HG02943 (cell line): ENCODE results near the gene SIRT1.
"Not testable (repeated sequence)": the region's sequence is repeated elsewhere in the genome, so short reads cannot be mapped to it uniquely, and the experiment has no call there.

ENCODE experiments used
- ATAC-seq: cut with Tn5 transposase; IDR thresholded peaks from one replicate; pipeline ENCODE4 v1.9.1; 2021; ENCODE audit warnings: mild to moderate bottlenecking, low read depth, moderate library complexity; ENCODE audit not compliant: unreplicated experiment

SIRT1 gene

DNA sequence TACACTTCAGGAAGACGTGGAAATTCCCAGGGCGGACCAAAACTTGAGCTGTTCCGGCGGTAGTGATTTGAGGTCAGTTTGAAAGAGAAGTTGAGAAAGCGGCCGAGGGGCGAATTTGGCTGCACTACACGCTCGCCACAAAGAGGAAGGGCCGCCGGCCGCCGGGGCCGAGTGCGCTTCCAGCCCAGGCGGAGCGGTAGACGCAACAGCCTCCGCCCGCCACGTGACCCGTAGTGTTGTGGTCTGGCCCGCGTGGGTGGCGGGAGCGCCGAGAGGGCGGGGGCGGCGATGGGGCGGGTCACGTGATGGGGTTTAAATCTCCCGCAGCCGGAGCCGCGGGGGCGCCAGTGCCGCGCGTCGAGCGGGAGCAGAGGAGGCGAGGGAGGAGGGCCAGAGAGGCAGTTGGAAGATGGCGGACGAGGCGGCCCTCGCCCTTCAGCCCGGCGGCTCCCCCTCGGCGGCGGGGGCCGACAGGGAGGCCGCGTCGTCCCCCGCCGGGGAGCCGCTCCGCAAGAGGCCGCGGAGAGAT lies at the start of gene SIRT1:
Gene SIRT1, plus strand, starts transcription at position 344 of the 529 bp plus-strand sequence. Its CDS starts 66 bp downstream, at position 410.
- ATAC-seq = peak; percentile 76

DNA sequence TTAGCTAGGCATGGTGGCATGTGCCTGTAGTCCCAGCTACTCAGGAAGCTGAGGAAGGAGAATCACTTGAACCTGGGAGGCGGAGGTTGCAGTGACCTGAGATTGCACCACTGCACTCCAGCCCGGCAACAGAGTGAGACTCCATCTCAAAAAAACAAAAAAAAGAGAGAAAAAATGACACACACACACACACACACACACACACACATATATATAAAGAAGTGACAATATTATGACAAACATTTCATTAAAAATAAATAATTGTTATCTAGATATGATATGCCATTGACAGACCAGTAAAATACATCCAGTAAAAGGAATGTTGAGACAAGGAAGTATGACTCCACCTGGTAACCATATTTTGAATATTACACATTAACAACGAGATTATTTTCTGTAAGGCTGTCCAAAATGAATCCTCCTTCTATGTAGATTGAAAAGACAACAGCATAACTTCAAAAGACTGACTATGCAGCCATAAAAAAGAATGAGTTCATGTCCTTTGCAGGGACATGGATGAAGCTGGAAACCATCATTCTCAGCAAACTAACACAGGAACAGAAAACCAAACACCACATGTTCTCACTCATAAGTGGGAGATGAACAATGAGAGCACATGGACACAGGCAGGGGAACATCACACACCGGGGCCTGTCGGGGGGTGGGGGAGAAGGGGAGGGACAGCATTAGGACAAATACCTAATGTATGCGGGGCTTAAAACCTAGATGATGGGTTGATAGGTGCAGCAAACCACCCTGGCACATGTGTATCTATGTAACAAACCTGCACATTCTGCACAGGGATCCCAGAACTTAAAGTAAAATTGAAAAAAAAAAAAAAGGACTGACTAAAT lies 48.7 kb upstream of the SIRT1 start:
- ATAC-seq = not testable (repeated sequence)

DNA sequence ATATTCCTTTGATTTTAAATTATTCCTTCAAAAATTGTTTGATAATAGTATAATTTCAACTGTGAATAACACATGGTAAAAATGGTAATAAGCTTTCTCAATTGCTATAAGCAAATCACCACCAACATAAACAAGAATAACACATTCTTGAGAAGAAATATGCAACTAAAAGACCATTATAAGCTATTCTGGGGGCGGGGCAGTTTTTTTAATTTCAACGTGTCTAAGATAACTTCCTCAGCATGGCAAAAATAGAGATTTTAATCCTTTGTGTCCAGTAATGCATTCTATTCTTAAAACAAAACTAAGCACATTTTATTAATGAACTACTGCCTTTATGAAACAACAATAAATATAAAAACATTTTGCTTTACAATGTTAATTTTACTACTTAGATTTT lies 48.0 kb upstream of the SIRT1 start:
- ATAC-seq = no peak

DNA sequence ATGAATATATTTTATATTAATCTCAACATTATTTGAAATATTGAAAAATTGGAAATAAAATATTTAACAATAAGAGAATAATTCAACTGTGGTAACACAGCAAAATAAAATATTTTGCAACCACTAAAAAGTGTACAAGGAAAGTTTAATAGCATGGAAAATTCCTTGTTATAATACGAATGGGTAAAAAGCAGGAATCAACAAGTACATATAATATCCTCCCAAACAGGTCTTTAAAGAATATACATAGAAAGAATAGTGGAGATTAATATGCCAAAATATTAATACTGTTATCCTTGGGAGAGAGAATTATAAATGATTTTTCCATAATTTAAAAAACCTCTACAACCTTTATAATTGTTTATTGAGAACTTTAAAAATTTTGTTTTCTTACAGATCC lies 47.5 kb upstream of the SIRT1 start:
- no peak for ATAC-seq

DNA sequence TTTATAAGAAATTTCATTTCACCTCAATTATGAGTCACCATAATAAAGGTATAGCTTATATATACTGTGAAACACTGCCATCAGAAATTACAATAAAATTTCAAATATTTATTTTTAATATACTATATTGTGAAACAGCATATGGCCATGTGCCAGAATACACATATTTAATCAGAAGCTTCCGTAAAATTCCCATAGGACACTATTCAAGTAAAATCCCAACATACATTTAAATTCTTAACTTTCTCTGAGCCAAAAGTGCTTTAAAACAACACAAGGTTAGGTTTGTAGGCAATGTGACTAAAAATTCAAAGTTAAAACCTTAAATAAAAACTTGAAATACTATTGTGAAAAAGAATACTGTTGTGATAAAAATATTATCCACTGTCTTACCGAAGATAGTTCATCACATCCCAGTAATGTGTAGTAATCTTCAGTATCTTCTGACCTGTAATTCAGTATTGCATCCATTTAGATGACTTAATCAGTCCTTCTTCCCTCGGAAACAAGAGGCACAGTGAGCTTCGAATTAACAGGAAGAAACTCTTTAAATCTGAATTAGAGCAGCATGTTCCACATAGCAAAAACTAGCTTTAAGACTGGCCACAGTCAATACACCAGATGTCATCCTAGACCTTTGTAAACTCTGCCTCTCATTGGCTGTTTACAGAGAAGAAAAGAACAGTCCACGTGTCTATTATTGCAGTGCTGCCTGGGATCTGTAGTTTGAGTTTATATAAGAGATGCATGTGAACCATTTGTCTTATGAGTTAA lies 46.7 kb upstream of the SIRT1 start, which contains the start of gene DNAJC12:
Gene DNAJC12, minus strand, starts transcription at position 648 of the 774 bp plus-strand sequence. Its CDS starts 177 bp downstream, at position 471.
- ATAC-seq = no peak

DNA sequence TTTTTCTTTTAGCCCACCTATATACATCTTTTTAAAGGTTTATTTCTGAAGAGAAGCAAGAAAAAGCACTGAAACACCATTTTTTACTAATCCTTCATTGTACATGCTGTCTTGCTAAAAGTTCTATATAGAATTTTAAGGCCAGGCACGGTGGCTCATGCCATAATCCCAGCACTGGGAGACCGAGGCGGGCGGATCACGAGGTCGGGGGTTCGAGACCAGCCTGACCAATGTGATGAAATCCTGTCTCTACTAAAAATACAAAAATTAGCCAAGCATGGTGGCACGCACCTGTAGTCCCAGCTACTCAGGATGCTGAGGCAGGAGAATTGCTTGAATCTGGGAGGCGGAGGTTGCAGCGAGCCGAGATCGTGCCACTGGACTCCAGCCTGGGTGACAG lies 44.9 kb upstream of the SIRT1 start:
- ATAC-seq = not testable (repeated sequence)

DNA sequence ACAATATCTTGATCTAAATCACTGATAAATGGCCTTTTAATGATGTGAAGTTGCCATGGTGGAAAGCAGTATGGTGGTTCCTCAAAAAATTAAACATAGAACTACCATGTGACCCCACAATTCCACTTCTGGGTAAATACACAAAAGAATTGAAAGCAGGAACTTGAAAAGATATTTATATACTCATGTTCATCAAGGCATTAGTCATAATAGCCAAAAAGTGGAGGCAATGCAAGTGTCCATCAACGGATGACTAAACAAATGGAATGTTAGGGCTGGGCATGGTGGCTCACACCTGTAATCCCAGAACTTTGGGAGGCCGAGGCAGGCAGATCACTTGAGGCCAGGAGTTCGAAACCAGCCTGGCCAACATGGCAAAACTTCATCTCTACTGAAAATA lies 44.5 kb upstream of the SIRT1 start:
- no peak for ATAC-seq

DNA sequence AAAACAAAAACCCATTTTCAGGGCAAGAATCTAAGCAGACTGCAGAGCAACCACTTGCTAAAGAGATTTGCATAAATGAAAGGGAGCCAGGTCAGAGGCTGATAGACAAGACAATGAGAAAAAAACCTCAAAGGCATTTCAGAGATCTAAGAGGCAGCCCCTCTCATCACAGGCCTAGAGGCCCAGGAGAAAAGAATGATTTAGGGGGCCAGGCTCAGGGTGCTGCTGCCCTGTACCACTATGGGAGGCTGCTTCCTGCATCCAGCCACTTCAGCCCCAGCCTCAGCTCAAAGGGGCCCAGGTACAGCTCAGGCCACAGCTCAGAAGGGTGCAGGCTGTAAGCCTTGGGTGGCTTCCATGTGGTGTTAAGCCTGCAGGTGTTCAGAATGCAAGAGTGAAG lies 42.7 kb upstream of the SIRT1 start:
- no peak for ATAC-seq

DNA sequence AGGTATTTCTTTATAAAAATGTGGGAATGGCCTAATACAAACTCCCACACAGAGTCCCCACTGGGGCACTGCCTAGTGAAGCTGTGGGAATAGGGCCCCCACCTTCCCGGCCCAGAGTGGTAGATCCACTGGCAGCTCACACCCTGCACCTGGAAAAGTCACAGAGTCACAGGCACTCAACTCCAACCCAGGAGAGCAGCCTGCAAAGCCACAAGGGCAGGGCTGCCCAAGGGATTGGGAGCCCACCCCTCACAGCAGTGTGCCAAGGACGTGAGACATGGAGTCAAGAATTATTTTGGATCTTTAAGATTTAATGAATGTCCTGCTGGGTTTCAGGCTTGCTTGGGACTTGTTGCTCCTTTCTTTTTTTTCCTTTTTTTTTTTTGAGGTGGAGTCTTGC lies 41.2 kb upstream of the SIRT1 start:
- ATAC-seq = no peak

DNA sequence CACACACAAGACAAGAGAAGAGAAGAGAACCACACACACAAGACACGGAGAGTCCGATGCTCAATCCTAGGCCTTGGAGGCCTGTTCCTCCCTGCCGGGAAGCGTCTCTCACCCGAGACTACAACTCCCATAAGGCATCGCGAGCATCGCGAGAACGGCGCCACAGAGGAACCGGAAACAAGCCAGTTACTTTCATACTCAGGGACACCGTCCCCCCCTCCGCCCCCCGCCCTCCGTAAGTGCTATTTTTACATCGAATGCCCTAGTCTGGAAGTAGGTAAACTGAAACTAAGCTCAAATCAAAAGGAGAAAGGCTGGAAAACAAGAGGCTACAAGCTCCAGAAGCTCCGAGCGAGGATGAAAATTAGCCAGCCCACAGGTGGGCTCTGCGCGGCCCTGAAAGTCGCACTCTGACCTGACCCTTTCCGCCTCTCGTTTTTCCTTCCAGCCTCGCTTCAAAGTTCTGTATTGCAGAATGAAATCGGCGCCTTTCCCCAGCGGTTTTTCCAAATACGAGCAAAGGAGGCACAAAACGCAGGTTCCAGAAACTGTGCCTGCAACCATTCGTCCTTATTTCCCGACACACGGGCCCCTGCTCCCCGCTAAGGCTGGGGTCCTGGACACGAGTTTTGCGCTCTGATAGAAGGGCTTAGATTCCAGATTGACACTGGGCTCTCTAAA lies 35.0 kb upstream of the SIRT1 start:
- peak; percentile 98 for ATAC-seq

DNA sequence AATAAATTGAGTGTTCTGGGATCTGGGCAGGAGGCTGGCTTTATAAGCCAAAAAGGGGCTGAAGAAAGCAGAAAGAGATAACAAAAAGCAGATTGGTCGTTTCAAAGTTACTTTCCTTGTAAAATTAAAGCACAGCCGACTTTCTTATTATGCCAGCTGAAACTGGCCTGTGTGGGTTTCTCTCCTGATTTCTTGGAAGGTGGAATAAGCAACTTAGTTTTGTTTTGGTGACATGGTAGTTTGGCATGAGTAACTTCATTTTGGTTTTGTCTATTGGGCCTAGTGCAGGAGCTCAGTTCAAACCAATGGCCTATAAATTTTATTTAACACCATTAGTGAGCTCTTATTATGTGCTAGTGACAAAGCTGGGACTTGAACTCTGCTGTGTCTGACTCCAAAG lies 33.3 kb upstream of the SIRT1 start:
- ATAC-seq = no peak

DNA sequence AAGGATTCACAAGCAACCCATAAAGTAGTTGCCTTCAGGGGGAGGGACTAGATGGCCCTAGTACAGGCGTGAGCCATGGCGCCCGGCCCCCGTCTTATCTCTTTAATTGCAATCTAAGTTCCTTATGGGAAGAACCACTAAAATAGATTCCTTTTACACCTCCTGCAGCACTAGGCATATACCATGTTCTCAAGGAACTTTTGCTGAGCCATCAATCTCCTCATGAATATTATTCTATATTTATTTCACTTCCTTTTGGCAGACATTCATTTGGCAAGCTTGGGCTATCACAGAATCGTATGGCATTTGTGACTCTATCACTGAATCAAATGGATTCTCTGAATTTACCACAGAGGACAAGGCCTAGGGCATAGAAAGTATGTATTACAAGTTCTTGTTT lies 31.7 kb upstream of the SIRT1 start:
- ATAC-seq = no peak

DNA sequence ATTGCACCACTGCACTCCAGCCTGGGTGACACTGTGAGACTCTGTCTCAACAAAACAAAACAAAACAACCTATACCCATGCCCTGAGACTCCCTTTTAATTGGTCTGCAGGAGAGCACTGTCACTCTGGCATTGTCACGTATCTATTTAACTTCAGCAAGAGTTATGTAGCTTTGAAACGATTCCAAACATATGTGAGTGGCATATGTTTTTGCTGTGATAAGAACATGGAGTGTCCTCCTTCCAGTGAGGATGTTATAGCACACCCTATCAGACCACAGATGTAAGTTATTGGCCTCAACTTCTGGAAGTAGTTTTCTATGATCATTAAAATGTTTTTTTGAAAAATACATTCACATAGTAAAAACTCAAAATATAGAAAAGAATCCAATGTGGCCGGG lies 30.9 kb upstream of the SIRT1 start:
- ATAC-seq = no peak

DNA sequence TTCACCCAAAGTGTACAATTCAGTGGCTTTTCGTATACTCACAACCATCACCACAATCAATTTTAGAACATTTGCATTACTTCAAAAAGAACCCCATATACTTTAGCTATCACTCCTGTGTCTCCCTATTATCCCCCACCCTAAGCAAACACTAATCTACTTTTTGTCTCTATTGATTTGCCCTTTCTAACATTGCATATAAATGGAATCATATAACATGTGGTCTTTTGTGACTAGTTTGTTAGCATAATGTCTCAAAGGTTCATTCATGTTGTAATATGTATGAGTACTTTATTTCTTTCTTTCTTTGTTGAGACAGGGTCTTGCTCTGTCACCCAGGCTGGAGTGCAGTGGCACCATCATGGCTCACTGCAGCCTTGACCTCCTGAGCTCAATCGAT lies 25.5 kb upstream of the SIRT1 start:
- ATAC-seq = no peak

DNA sequence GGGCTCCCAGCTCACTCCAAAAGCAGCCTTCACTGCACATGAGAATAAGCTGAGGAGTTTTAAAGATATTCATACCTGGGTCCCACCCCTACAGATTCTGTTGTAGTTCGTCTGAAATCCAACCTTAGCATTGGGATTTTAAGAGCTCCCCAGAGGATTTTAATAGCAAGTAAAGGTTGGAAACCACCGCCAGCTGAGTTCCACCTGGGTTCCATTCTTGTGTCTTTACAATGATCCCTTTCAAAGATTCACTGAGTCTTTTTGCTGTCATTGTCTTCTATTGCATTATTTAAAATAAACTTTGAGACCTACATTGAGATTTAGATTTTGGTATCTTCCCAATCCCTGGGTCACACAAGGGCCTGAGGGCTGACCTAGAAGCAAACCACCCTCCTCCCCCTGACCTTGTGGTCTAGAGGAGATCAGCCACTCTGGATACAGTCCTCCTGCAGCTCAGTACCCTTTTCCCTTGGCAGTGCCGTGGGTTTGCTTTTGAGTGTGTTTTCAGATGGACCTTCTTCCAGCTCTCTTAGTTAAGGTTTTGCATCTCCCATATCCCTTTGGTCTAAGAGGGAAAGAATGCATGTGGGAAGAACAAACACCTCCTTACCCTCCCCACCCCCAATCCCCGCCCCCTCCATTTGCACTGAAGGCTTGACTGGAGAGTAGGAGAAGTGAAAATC lies 22.6 kb upstream of the SIRT1 start:
- ATAC-seq = no peak

DNA sequence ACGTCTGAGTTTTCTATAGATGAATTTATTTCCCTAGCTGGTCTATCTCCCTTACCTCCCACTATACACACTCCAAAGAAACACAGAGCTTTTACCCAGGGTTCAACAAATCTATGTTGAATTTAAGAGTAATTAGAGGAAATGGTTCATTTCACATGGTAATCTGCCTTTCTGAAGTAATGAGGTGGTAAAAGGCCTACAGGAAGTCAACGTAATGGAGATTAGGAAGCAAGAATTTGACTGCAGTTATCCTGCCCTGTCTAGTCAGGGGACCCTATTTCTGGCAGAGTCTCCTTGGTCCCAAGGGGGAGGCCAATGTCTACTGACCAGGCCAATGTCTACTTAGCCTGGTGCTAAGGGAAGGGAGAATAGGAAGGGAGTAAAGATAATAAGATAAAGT lies 21.4 kb upstream of the SIRT1 start:
- no peak for ATAC-seq

DNA sequence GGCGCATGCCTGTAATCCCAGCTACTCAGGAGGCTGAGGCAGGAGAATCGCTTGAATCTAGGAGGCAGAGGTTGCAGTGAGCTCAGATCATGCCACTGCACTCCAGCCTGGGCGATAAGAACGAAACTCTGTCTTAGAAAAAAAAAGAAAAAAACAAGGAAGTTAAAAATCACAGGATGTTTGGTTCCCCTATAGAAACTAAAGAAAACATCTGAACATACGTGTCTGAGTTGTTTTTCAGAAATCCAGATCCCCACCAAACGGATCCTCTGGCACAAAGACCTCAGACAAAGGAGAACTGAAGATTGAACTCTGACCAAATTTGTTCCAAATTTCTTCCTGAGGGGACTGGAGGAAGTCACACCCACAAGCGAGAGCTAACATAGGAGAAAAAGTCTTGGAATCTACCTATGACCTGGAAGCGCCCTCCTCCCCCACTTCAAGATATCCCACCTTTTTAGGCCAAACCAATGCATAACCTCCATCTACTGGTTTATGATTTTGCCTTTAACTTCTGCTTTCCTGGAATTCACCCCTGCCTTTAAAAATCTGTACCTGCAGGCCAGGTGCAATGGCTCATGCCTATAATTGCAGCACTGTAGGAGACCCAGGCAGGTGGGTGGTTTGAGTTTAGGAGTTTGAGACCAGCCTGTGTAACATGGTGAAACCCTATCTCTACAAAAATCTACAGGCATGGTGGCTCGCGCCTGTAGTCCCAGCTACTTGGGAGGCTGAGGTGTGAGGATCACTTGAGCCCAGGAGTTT lies 19.7 kb upstream of the SIRT1 start:
- no peak for ATAC-seq

DNA sequence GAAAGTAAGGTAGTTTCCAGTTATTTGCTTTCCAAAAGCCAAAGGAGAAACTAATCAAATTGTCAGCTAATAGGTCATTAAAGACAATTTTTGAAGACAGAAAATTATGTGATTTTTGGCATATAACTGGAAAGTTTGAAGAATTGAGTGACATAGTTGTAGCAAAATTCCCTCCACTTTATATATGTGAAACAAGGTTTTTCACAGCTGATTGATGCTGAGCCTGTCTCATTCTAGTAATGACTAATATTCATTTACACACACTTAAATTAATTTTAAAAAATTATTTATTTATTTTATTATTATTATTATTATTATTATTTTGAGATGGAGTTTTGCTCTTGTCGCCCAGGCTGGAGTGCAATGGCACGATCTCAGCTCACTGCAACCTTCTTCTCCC lies 16.3 kb upstream of the SIRT1 start:
- ATAC-seq = no peak

DNA sequence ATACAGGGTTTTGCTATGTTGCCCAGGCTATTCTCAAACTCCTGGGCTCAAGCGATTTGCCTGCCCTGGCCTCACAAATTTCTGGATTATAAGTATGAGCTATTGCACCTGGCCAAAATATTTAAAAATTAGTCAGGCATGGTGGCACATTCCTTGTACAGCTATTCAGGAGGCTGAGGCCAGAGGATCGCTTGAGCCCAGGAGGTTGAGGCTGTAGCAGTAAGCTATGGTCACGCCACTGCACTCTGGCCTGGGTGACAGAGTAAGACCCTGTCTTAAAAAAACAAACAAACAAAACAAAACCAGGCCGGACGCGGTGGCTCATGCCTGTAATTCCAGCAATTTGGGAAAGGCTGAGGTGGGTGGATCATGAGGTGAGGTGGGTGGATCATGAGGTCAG lies 14.5 kb upstream of the SIRT1 start:
- ATAC-seq = no peak
